KG1 (cell line): Measurements from ENCODE around the gene CCR3.

Source experiments
- DNase-seq: peaks from one replicate; lab custom pipeline; 2025; lab: John Stamatoyannopoulos, UW

CCR3 gene

GRCh38 chr3:46298871-46299607 lies 56.8 kb downstream of the CCR3 start:
- DNase-seq = no peak

- DNase-seq = peak; percentile 78
These were observed 57.6 kb downstream of the CCR3 start for GRCh38 chr3:46299608-46300460.

- DNase-seq = peak; percentile 78
These were observed 58.2 kb downstream of the CCR3 start for GRCh38 chr3:46300461-46300789.

GRCh38 chr3:46301122-46301835 lies 59.0 kb downstream of the CCR3 start:
- no peak for DNase-seq

GRCh38 chr3:46303240-46303639 lies 61.0 kb downstream of the CCR3 start:
- DNase-seq = no peak

- DNase-seq = no peak
These were observed 62.5 kb downstream of the CCR3 start for GRCh38 chr3:46304739-46305138.

GRCh38 chr3:46312991-46313390 lies 70.7 kb downstream of the CCR3 start:
- DNase-seq = no peak

GRCh38 chr3:46314517-46314916 lies 72.3 kb downstream of the CCR3 start:
- no peak for DNase-seq

- DNase-seq = no peak
These were observed 73.9 kb downstream of the CCR3 start for GRCh38 chr3:46316206-46316605.
